ENCODE measurements around the gene ZNF791.
"Not testable (repeated sequence)": the region's sequence is repeated elsewhere in the genome, so short reads cannot be mapped to it uniquely, and the experiment has no call there.

Gene ZNF791

DNA sequence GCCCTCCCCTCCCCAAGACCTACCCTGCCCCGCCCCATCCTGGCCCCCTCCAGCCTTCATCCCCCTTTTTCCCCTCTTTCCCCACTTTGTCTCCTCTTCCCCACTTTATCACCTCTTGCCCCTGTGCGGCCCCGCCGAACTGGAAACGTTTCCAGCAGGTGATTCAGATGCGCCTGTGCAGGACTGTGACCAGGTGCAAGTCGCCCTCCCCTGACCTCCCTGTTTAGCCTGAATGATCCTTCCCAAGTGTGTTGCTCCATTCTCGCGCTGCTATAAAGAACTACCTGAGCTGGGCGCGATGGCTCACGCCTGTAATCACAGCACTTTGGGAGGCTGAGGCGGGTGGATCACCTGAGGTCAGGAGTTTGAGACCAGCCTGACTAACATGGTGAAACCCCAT lies 25.9 kb downstream of the ZNF791 start:
- no peak overlapping the region for H3K4me3 ChIP-seq (replicated peaks; ENCODE audit: low read depth, low read length)
- no peak for DNase-seq (ENCODE audit: low read depth)
- TF ChIP-seq, protein P1, sequence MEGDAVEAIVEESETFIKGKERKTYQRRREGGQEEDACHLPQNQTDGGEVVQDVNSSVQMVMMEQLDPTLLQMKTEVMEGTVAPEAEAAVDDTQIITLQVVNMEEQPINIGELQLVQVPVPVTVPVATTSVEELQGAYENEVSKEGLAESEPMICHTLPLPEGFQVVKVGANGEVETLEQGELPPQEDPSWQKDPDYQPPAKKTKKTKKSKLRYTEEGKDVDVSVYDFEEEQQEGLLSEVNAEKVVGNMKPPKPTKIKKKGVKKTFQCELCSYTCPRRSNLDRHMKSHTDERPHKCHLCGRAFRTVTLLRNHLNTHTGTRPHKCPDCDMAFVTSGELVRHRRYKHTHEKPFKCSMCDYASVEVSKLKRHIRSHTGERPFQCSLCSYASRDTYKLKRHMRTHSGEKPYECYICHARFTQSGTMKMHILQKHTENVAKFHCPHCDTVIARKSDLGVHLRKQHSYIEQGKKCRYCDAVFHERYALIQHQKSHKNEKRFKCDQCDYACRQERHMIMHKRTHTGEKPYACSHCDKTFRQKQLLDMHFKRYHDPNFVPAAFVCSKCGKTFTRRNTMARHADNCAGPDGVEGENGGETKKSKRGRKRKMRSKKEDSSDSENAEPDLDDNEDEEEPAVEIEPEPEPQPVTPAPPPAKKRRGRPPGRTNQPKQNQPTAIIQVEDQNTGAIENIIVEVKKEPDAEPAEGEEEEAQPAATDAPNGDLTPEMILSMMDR (IDR thresholded peaks at IDR 0.05; ENCODE audit: low read length, missing control alignments): no peak

DNA sequence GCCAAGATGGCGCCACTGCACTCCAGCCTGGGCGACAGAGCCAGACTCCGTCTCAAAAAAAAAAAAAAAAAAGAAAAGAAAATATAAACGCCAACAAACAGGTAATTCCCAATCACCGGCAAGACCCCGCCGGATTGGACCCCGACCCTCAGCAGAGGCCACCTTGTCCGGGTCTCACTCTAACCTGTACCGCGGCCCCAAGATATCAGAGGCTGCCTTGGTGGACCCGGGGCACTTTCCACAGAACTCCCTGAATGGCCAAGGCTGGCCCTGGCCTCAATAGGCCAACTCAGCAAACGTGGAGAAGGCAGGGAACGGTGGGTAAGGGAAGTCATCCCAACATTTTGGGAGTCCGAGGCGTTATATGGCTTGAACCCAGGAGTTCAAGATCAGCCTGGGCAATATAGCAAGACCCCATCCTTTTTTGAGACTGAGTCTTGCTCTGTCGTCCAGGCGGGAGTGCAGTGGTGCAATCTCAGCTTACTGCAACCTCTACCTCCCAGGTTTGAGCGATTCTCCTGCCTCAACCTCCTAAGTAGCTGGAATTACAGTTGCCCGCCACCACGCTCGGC lies 28.0 kb downstream of the ZNF791 start:
- H3K4me3 ChIP-seq (replicated peaks; ENCODE audit: low read depth, low read length): no peak overlapping the region
- no peak for DNase-seq (ENCODE audit: low read depth)
- TF ChIP-seq, protein P1 (IDR thresholded peaks at IDR 0.05; ENCODE audit: low read length, missing control alignments): no peak

- TF ChIP-seq, protein P1 (IDR thresholded peaks at IDR 0.05; ENCODE audit: low read length, missing control alignments): peak; percentile 78
- peak; percentile 82 for DNase-seq (ENCODE audit: low read depth)
- peak overlapping the region; percentile 11 for H3K4me3 ChIP-seq (replicated peaks; ENCODE audit: low read depth, low read length)
Observed at GRCh38 chr19:12639901-12640613, 29.3 kb downstream of the ZNF791 start.

DNA sequence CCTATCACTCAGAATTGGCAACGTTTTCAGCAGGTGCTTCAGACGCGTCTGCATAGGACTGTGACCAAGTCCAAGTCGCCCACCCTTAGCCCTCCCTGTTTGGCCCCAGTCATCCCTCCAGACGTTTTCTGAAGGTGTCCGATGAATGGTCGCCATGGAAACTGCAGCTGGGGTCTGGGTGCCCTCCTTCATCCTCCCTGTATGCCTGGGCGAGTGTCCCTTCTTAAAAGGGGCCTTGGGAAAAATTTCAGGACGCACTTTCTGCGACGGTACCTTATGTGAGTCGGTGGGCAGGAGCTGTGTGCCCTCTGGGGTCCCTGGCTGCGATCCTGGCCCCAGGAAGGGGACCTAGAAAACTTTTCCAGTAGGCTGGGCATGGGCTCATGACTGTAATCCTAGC lies 30.7 kb downstream of the ZNF791 start:
- TF ChIP-seq, protein P1 (IDR thresholded peaks at IDR 0.05; ENCODE audit: low read length, missing control alignments): no peak
- H3K4me3 ChIP-seq (replicated peaks; ENCODE audit: low read depth, low read length): no peak overlapping the region
- no peak for DNase-seq (ENCODE audit: low read depth)

DNA sequence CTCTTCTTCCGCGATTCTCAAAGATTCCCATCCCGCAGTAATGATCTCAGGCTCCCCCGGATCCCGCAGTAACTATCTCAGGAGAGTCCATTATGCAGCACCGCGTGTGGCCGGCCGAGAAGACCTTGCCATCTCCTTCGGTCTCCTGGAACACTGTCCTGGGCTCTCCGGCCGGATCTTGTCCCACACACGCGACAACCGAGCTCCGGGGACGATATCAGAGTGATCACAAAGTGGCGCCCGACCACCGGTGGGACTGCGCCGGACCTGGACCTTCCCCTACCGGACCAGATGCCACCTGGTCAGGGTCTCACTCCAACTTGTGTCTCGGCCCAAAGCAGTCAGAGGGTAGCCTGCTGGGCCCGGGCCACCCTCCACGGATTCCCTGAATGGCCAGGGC lies 31.8 kb downstream of the ZNF791 start:
- TF ChIP-seq, protein P1 (IDR thresholded peaks at IDR 0.05; ENCODE audit: low read length, missing control alignments): no peak
- no peak overlapping the region for H3K4me3 ChIP-seq (replicated peaks; ENCODE audit: low read depth, low read length)
- DNase-seq (ENCODE audit: low read depth): no peak

GRCh38 chr19:12643716-12644115 lies 33.0 kb downstream of the ZNF791 start:
- H3K4me3 ChIP-seq (replicated peaks; ENCODE audit: low read depth, low read length); DNase-seq (ENCODE audit: low read depth): not testable (repeated sequence)

DNA sequence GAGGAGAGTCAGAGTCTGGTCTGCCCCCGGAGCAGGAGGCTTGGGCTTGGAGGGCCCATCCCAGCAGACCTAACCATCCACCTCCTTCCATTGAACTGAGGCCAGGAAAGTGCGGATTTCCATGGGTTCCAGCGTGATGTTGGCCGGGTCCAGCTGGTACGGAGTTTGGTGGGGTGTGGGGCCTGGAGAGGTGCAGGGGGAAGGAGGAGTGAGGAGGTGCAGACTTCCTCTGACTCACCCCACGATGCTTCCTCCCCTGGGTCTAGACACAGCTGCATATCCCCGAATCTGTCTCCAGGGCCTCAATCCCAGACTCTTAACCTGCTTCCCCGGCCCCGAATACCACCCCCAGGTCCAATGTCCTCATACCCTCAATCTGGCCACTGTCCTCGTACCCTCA lies 35.8 kb downstream of the ZNF791 start:
- TF ChIP-seq, protein P1 (IDR thresholded peaks at IDR 0.05; ENCODE audit: low read length, missing control alignments): no peak
- H3K4me3 ChIP-seq (replicated peaks; ENCODE audit: low read depth, low read length): no peak overlapping the region
- no peak for DNase-seq (ENCODE audit: low read depth)

Measured in fibroblast of pulmonary artery (primary cell).